Head of caudate nucleus (tissue), 42 donors: ENCODE measurements around the gene ZNF454.
A peak's percentile ranks its signal among the peaks of the same experiment; 100 is the strongest.

Source experiments
- DNase-seq, 42 donors: peaks; one replicate each; pipeline versions ENCODE4 v3.0.0 to v3.0.0-alpha.2; 2020 to 2021; ENCODE audit warnings: mixed read lengths in 7 of 42
- intact Hi-C: fragments of 100-400 bp; cut with DNase I; formaldehyde crosslinking; loops from one replicate; pipeline ENCODE4 v1.15.0; 2022

The ZNF454 gene

DNA sequence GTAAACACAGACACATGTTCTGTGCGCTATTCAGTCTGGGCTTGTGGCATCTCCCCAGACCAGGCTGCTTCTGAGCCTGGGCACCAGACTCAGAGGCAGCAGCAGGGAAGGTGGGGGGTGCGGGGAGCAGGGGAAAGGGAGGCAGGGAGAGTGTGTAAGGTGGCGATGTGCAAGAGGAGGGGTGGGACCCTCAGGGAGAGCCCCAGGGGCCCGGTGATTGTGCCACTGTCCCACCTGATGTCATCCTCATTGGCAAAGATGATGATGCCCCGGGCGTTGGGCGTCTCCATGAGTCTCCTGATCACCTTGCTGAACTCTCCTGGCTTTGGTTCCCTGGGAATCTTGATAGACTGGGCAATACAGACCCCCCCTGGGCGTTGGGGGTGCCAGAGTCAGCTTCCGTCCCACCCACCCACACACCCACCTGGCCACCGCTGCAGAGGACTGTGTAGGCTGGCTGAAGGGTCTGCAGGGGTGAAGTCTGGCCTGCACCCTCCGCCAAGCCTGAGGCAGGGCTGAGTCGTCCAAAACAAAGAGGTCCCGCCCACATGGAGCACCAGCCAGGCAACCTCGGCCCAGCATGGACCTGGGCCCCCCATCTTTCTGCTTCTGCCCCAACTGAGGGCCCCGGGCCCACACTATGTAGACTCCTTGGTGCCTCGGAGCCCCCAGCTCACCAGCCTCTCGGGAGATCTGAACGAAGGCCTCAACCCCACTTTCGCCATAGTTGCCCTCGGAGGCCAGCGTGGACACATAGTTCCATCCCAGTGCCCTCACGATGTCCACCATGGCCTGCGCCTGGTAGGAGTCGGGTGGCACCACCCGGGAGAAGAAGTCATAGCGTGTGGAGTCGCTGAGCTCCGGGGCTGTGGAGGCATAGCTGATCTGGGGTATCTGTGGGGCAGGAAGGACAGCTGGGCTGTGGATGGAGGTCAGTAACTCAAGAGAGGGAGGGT lies 50.5 kb downstream of the ZNF454 start:
- DNase-seq: peak in 1 of 42 donors; percentile 28
- intact Hi-C loops: no loop called here

DNA sequence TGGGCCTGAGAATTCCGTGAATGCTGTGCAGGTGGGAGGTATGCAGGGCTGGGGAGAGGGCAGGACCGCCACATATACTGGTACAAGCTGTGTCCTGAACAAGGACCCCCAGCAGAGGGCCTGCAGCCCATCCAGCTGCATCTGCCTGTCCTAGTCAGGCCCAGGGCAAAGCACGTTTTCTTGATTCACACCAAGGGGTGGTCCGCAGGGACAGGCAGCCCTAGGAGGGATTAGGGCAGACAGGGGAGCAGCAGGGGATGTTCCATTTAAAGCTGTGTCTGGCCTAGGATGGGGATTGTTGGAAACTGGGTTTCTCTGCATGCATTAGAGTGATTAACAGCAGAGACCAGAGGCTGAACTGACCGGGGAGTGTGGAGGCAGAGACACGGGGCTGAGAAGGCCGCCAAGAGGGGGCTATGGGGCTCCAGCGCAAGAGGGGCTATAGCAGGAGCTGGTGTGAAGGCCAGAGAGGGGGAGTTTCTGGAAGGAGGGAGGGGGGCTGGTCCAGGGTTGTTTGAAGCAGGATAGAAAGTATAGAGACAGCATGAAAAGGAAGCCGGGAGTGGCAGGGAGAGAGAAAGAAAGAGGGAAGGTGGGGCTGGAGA lies 51.4 kb downstream of the ZNF454 start:
- intact Hi-C loops: no loop called here
- DNase-seq: no peak

DNA sequence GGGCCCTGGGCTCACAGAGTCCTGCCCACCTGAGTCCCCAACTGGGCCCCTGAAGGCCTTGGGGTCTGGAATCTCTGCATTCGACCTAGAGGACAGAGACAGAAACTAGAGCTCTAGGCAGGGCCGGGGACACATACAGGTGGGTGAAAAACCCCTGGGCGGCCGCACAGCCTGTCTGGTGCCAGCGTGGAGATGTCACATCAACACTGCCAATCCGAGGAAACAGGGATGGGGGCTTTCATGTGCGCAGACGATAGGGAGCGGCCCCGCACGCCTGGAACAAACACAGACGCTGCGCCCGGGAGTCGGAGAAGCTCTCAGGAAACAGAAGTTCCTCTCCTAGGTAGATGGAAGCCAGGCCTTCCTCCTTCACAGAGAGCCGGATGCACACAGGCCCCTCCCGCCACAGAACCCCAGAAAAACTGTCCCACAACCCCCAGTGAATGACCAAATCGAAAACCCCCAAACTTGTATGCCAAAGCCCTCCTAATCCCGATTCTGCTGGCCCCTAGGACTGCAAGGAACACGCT lies 52.3 kb downstream of the ZNF454 start:
- DNase-seq: peak in 1 of 42 donors; percentile 27
- intact Hi-C loops: no loop called here

DNA sequence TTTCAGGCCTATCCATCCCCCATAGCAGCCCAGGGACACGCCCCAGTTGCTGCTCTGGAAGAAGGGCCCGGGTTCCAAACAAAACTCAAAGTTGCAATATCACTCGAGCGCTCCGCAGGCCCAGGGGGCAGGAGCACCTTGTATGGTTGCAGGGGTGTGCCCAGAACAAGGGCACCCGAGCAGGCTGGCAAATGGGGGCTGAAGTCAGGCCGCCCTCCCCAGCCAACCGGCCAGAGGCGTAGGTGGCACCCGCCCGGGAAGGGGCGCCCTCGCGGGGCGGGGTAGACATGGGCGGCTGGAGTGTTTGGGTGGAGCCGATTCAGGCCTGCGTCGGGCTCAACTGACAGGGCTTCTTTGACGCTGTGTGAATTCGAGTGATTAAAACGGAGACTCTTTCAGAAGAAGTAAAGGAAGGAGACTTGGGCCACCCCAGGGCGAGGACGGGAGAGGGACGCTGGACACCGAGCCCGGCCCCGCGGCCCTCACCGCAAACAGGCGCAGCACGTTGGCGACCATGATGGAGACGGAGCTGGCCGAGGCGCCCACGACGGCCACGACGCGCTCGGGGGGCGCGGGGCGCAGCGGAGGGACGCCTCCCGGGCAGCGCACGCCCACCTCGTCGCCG lies 53.1 kb downstream of the ZNF454 start:
- peak in 1 of 42 donors; percentile 27 for DNase-seq

DNA sequence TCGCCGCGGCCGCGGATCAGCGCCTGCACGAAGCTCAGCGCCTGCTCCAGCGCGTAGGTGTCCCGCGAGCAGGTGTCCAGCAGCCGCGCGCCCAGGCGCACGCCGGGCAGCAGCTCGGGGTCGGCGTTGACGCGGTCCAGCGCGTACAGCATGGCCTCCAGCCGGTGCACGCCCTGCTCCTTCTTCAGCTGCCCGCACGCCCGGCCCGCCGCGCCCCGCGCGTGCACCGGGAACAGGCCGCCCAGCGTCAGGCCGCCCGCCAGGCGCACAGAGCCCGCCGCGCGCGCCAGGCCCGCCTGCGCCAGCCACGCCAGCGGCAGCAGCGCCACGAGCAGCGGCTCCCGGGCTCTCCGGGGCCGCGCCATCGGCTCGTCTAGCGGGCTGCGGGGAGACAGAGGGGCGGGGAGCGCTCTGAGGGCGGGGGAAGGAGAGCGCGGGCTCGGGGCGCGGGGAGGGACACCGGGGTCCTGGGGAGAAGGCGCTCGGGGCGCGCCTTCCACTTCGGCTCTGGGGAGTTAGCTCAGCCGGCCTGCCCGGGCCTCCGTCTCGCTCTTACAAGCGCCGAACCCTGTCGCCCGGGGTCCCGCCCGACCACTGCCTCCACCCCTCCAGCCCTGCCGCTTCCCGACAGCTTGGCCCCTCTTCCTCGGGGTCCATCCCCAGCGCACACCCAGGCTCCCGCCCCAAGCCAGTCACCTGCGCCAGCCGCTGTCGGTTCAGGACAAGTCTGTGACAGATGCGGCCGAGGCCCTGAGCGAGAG lies 53.8 kb downstream of the ZNF454 start, which contains the start of gene GRM6:
Gene GRM6 (minus strand): TSS at position 741 of the 761 bp plus-strand sequence. CDS start 376 bp downstream, at position 365.
- no peak for DNase-seq
- intact Hi-C loops: no loop called here

More for the DNA sequence above, 53.1 kb downstream of the ZNF454 start:
- intact Hi-C loops: no loop called here

DNA sequence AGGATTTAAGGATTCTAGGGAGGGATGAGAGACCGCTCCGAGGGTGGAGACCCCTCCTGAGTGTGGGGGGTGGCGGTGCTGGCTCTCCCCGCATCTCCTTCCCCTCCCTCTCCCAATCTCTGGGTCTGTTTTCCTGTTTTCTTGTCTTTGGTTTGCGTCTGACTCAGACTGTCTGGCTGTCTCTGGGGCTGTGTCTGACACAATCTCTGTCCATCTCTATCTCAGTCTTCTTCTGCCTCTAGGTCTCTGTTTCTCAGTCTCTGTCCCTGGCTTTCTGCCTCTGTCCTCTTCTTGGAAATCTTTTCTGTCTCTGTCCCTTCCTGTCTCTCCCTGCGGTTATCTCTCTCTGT lies 54.3 kb downstream of the ZNF454 start:
- DNase-seq: no peak
- intact Hi-C loops: no loop called here

DNA sequence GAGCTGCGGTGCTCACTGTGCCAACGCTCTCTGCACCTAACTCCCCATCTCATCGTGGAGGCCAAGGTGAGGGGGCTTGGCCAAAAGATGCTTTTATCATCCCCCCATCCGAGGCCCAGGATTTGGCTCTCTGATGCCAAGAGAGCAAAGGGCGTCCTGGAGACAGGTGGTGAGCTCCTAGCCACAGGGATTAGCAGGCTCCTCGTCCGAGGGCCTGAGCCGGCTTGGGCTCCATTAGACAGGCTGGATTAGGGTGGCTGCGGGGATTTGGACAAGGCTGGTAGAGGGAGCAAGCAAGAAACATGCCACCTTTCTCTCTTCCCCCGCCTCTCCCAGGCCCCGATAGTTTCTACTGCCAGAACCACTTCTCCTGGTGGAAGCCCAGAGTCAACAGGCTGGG lies 55.2 kb downstream of the ZNF454 start:
- DNase-seq: no peak
- intact Hi-C loops: no loop called here

DNA sequence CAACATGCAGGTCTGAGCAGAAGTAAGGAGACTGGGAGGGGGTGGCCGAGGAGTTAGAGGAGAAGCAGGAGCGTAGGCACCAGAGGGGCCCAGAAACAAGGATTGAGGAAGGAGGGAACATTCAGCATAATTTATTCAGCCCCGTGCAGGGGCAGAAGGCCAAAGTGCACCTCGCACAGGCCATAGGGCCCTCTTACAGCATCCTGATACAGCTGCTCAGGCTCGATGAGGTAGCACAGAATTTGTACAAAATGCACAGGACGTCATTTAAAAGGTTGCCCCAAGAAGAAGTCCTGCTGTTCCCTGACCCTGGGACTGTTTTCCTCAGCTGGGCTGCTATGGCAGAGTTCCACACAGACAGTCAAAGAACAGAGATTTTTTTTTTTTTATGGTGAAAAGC lies 56.2 kb downstream of the ZNF454 start:
- no peak for DNase-seq
- intact Hi-C loops: no loop called here

DNA sequence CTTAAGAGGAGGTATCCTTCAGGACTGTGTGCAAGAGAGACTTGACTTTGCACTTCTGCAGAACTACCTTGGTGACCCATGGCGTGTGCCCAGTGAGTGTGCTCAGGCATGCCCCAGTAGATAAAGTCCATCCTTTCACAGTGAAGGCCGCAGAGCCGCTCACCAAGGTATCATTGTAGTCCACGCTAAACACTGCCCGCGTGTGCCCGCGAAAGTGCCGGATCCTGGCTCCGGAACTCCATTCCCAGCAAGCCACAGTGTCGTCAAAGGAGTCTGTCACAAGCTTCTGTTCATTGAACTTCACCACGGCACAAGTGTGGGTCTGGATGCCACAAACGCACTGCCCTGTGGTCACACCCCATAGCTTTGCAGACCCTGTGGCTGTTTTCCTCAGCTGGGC lies 57.4 kb downstream of the ZNF454 start:
- DNase-seq: no peak
- intact Hi-C loops: no loop called here

DNA sequence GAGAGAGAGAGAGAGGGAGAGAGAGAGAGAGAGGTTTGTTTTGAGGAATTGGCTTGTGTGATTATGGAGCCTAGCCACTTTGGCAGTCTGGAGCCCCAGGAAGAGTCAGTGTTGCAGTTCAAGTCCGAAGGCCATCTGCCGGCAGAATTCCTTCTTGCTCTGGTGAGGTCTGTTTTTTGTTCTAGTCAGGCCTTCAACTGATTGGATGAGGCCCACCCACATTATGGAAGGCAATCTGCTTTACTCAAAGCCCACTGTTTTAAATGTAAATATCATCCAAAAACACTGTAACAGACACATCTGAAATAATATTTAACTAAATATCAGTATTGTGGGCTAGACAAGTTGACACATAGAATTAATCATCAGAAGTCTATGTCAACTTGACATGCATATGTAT lies 65.6 kb downstream of the ZNF454 start:
- no peak for DNase-seq
- intact Hi-C loops: no loop called here

DNA sequence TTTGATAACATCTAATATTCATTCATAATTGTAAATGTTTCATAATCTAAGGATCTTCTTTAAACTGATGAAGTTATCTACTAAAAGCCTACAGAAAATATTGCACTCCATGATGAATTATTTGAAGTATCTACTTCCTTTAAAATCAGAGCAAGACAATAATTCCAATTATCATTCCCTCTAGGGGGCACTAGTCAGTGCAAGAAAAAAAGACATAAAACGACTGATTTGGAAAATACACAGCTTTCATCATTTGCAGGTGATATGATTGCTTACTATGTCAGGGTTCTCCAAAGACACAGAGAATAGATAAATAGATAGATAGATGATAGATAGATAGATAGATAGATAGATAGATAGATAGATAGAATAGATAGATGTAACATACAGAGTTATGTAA lies 67.7 kb downstream of the ZNF454 start:
- no peak for DNase-seq
- intact Hi-C loops: no loop called here
